HCT116 (cell line): ENCODE data around the gene DOCK1. TPM values are rescaled to one million over a fixed set of nuclear protein-coding genes. Genes with fewer than 3 reads are reported as not detected.

ENCODE experiments used
- ATAC-seq: fragments of 200-7000 bp; cut with Tn5 transposase; 2 replicates; pipeline ENCODE4 v1.9.1; 2020; ENCODE audit warnings: mild to moderate bottlenecking, moderate library complexity
- BruUV-seq: library from RNA; stranded (reverse); fragments of 400-500 nt; replicated peaks from 2 replicates; lab custom pipeline; 2021; lab: Mats Ljungman, UMichigan
- CTCF ChIA-PET: fragments of 300-600 bp; sonication (Branson Sonifier 250); formaldehyde crosslinking; loops from one replicate; lab custom pipeline; 2021; ENCODE audit warnings: antibody characterized with exemption; lab: Charles Lee
- POLR2A ChIA-PET: fragments of 300-600, 350-600 bp; sonication (Branson Sonifier 250); formaldehyde crosslinking; loops from one replicate; lab custom pipeline; 2021; ENCODE audit warnings: antibody characterized with exemption; lab: Charles Lee
- RAD21 ChIA-PET, 2 experiments: fragments of 300-600 bp; sonication (Branson Sonifier 250); formaldehyde crosslinking; loops; one replicate each; lab custom pipeline; 2023; ENCODE audit warnings: low total read pairs in 2 of 2; ENCODE audit not compliant: uncharacterized antibody in 2 of 2, unreplicated experiment in 2 of 2, low non-redundant PET in 1 of 2; lab: Charles Lee
- DNase-seq: peaks from one replicate; pipeline ENCODE4 v3.0.0-alpha.2; 2010; ENCODE audit warnings: low read depth, low spot score
- H2AFZ ChIP-seq: fragments of 200-600 bp; shearing (Covaris generic), sonication (generic); 2 replicates; pipeline ENCODE4 v1.6.1; 2017; ENCODE audit warnings: low read depth, mixed run types, mixed read lengths, antibody characterized with exemption, low read length; ENCODE audit not compliant: poor library complexity, severe bottlenecking
- H3K27ac ChIP-seq: 2 replicates; pipeline ENCODE4 v1.5.1; 2012; ENCODE audit warnings: low read depth, low read length
- H3K27me3 ChIP-seq: fragments of 200-600 bp; sonication (generic); 2 replicates; pipeline ENCODE4 v1.6.1; 2016; ENCODE audit warnings: mixed run types, low read length, mixed read lengths; ENCODE audit not compliant: insufficient read depth
- H3K36me3 ChIP-seq, 2 experiments: fragments of 200-500 bp in 1 of 2; fragments of 200-600 bp in 1 of 2; sonication (Bioruptor generic) in 1 of 2; sonication (generic) in 1 of 2; 2 replicates each; pipeline versions ENCODE4 v1.5.1 to v1.6.1; 2014 to 2016; ENCODE audit warnings: low read length in 2 of 2, inconsistent platforms in 1 of 2, mixed read lengths in 1 of 2, mixed run types in 1 of 2; ENCODE audit not compliant: insufficient read depth in 2 of 2, control insufficient read depth in 1 of 2
- H3K4me1 ChIP-seq, 2 experiments: fragments of 200-600 bp in 1 of 2; sonication (generic) in 1 of 2; 2 replicates each; pipeline versions ENCODE4 v1.5.1 to v1.6.1; 2012 to 2017; ENCODE audit warnings: low read length in 2 of 2, inconsistent platforms in 1 of 2, mild to moderate bottlenecking in 1 of 2, mixed read lengths in 1 of 2, mixed run types in 1 of 2, moderate library complexity in 1 of 2; ENCODE audit not compliant: insufficient read depth in 2 of 2, control insufficient read depth in 1 of 2
- H3K4me2 ChIP-seq: fragments of 200-600 bp; sonication (generic); 2 replicates; pipeline ENCODE4 v1.6.1; 2017; ENCODE audit warnings: mixed run types, low read length, mixed read lengths
- H3K4me3 ChIP-seq, 2 experiments: fragments of 200-600 bp in 1 of 2; sonication (generic) in 1 of 2; replicated peaks in 1 of 2; 2 replicates each; pipeline ENCODE4 v1.5.1; 2011 to 2016; ENCODE audit warnings: low read length in 2 of 2, control low read depth in 1 of 2, low read depth in 1 of 2, mild to moderate bottlenecking in 1 of 2, mixed read lengths in 1 of 2, mixed run types in 1 of 2
- H3K79me2 ChIP-seq: fragments of 200-600 bp; sonication (generic); 2 replicates; pipeline ENCODE4 v1.6.1; 2017; ENCODE audit warnings: mild to moderate bottlenecking, mixed run types, low read length, moderate library complexity, mixed read lengths; ENCODE audit not compliant: insufficient read depth
- H3K9ac ChIP-seq: fragments of 200-600 bp; sonication (generic); 2 replicates; pipeline ENCODE4 v1.6.1; 2016; ENCODE audit warnings: low read length, mixed read lengths
- H3K9me2 ChIP-seq: fragments of 200-600 bp; sonication (generic), shearing (Covaris generic); 2 replicates; pipeline ENCODE4 v1.6.1; 2017; ENCODE audit warnings: mixed run types, mild to moderate bottlenecking, moderate library complexity; ENCODE audit not compliant: insufficient read depth
- H3K9me3 ChIP-seq, 2 experiments: fragments of 200-500 bp in 1 of 2; fragments of 200-600 bp in 1 of 2; sonication (Bioruptor generic) in 1 of 2; sonication (generic) in 1 of 2; 2 replicates each; pipeline ENCODE4 v1.6.1; 2014 to 2017; ENCODE audit warnings: low read length in 2 of 2, mixed read lengths in 2 of 2, inconsistent platforms in 1 of 2, low read depth in 1 of 2, mild to moderate bottlenecking in 1 of 2, mixed run types in 1 of 2, moderate library complexity in 1 of 2; ENCODE audit not compliant: control insufficient read depth in 1 of 2, insufficient read depth in 1 of 2
- H4K20me1 ChIP-seq: fragments of 200-600 bp; sonication (generic), shearing (Covaris generic); 2 replicates; pipeline ENCODE4 v1.6.1; 2017; ENCODE audit warnings: mixed run types, mild to moderate bottlenecking, moderate library complexity; ENCODE audit not compliant: insufficient read depth
- CBX3 ChIP-seq: IDR thresholded peaks from 2 replicates; pipeline ENCODE4 v1.6.1; 2012; ENCODE audit warnings: low read depth
- CEBPB ChIP-seq: IDR thresholded peaks from 2 replicates; pipeline ENCODE4 v1.6.1; 2012; ENCODE audit warnings: low read depth
- EGR1 ChIP-seq: IDR thresholded peaks from 2 replicates; pipeline ENCODE4 v1.6.1; 2012; ENCODE audit warnings: low read depth
- EZH2 ChIP-seq: fragments of 200-600 bp; sonication (generic); IDR thresholded peaks from 2 replicates; pipeline ENCODE4 v1.6.1; 2017; ENCODE audit warnings: antibody characterized with exemption, mixed run types
- FOSL1 ChIP-seq: IDR thresholded peaks from 2 replicates; pipeline ENCODE4 v1.6.1; 2012; ENCODE audit warnings: low read depth
- JUND ChIP-seq: IDR thresholded peaks from 2 replicates; pipeline ENCODE4 v1.6.1; 2012
- RAD21 ChIP-seq: IDR thresholded peaks from 2 replicates; pipeline ENCODE4 v1.6.1; 2012; ENCODE audit warnings: low read depth, mild to moderate bottlenecking
- SP1 ChIP-seq: IDR thresholded peaks from 2 replicates; pipeline ENCODE4 v1.6.1; 2012; ENCODE audit warnings: low read depth
- SRF ChIP-seq: IDR thresholded peaks from 2 replicates; pipeline ENCODE4 v1.6.1; 2012; ENCODE audit warnings: low read depth
- ZNF274 ChIP-seq: fragments of 200-500 bp; sonication (Bioruptor generic); IDR thresholded peaks from 2 replicates; pipeline ENCODE4 v1.6.1; 2014; ENCODE audit warnings: mild to moderate bottlenecking, low read depth, low read length, inconsistent platforms
- intact Hi-C: fragments of 100-400 bp; cut with micrococcal nuclease; formaldehyde crosslinking; loops from 2 replicates; pipeline ENCODE4 v1.10.0; 2022
- total RNA-seq: library from RNA; stranded (reverse); gene quantifications from one replicate; pipeline ENCODE4 v1.2.1, GENCODE V29; 2021; ENCODE audit not compliant: unreplicated experiment
- TF ChIP-seq, protein P1 (sequence below): IDR thresholded peaks from 2 replicates; pipeline ENCODE4 v1.6.1; 2012
- TF ChIP-seq, protein P2 (sequence below): IDR thresholded peaks from 2 replicates; pipeline ENCODE4 v1.6.1; 2012; ENCODE audit warnings: low read depth
- TF ChIP-seq, protein P3 (sequence below), 3 experiments: fragments of 200-600 bp in 1 of 3; sonication (generic) in 1 of 3; IDR thresholded peaks in 2 of 3; conservative IDR thresholded peaks in 1 of 3; 2 replicates each; pipeline ENCODE4 v1.5.1; 2012 to 2017; ENCODE audit warnings: low read depth in 2 of 3, low read length in 2 of 3, antibody characterized with exemption in 1 of 3, borderline replicate concordance in 1 of 3, control low read depth in 1 of 3, mild to moderate bottlenecking in 1 of 3, mixed read lengths in 1 of 3, mixed run types in 1 of 3, moderate library complexity in 1 of 3; ENCODE audit not compliant: insufficient read depth in 1 of 3
- TF ChIP-seq, protein P4 (sequence below): IDR thresholded peaks from 2 replicates; pipeline ENCODE4 v1.6.1; 2011; ENCODE audit warnings: mild to moderate bottlenecking, low read length, moderate library complexity; ENCODE audit not compliant: insufficient replicate concordance; ENCODE audit errors: extremely low read depth
- TF ChIP-seq, protein P5 (sequence below): IDR thresholded peaks from 2 replicates; pipeline ENCODE4 v1.6.1; 2012

The DOCK1 gene
- total RNA-seq, 1 experiment from 2014 or later = 46.5 TPM

DNA sequence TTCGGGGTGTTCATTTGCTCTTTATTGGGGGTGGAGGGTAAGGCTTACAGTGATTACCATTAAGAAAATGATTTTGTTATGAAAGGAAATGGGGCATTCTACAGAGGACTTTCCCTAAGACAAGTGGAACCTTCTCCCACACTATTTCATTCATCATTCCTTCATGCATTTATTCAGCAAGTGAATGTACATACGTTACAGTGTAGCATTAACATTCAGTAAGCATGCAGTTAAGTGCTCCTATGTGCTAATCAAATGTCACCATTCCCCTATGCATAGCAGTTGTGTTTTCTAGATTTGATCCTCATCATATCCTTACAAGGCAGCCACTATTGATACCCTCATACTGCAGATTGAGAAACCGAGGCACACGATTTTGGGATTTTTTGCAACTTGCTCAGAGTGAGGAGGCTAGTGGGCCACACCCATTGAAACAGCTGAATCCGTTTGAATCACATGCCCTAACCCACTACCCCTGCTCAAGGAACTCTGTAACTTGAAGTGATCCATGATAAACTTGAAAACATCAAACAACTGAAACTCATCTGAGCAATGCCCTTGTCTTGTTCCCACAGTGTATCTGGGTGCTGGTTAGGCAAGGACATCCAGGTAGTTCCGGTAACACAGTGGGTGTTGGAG is 274.5 kb downstream of the DOCK1 start:
- H3K36me3 ChIP-seq = no peaks in the 10 kb centered on the region
- ChIA-PET CTCF (no interaction called here), RAD21 (no interaction called here)
- H3K4me1 ChIP-seq = no peaks in the 10 kb centered on the region
- no peak overlapping the region for H3K4me2 ChIP-seq
- H3K9me2 ChIP-seq = no peaks in the 10 kb centered on the region
- no peaks in the 10 kb centered on the region for H3K9me3 ChIP-seq
- H3K4me3 ChIP-seq = no peak overlapping the region
- intact Hi-C loops = no loop called here
- H3K27ac ChIP-seq = no peak overlapping the region
- H3K79me2 ChIP-seq = no peaks in the 10 kb centered on the region
- H2AFZ ChIP-seq = no peak overlapping the region
- H3K27me3 ChIP-seq = no peaks in the 10 kb centered on the region
- TF ChIP-seq, protein P1, sequence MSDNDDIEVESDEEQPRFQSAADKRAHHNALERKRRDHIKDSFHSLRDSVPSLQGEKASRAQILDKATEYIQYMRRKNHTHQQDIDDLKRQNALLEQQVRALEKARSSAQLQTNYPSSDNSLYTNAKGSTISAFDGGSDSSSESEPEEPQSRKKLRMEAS = no peak
- TF ChIP-seq EGR1 = no peak
- TF ChIP-seq JUND = no peak
- TF ChIP-seq FOSL1 = no peak
- TF ChIP-seq, protein P2, sequence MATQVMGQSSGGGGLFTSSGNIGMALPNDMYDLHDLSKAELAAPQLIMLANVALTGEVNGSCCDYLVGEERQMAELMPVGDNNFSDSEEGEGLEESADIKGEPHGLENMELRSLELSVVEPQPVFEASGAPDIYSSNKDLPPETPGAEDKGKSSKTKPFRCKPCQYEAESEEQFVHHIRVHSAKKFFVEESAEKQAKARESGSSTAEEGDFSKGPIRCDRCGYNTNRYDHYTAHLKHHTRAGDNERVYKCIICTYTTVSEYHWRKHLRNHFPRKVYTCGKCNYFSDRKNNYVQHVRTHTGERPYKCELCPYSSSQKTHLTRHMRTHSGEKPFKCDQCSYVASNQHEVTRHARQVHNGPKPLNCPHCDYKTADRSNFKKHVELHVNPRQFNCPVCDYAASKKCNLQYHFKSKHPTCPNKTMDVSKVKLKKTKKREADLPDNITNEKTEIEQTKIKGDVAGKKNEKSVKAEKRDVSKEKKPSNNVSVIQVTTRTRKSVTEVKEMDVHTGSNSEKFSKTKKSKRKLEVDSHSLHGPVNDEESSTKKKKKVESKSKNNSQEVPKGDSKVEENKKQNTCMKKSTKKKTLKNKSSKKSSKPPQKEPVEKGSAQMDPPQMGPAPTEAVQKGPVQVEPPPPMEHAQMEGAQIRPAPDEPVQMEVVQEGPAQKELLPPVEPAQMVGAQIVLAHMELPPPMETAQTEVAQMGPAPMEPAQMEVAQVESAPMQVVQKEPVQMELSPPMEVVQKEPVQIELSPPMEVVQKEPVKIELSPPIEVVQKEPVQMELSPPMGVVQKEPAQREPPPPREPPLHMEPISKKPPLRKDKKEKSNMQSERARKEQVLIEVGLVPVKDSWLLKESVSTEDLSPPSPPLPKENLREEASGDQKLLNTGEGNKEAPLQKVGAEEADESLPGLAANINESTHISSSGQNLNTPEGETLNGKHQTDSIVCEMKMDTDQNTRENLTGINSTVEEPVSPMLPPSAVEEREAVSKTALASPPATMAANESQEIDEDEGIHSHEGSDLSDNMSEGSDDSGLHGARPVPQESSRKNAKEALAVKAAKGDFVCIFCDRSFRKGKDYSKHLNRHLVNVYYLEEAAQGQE = no peak
- TF ChIP-seq, protein P3, sequence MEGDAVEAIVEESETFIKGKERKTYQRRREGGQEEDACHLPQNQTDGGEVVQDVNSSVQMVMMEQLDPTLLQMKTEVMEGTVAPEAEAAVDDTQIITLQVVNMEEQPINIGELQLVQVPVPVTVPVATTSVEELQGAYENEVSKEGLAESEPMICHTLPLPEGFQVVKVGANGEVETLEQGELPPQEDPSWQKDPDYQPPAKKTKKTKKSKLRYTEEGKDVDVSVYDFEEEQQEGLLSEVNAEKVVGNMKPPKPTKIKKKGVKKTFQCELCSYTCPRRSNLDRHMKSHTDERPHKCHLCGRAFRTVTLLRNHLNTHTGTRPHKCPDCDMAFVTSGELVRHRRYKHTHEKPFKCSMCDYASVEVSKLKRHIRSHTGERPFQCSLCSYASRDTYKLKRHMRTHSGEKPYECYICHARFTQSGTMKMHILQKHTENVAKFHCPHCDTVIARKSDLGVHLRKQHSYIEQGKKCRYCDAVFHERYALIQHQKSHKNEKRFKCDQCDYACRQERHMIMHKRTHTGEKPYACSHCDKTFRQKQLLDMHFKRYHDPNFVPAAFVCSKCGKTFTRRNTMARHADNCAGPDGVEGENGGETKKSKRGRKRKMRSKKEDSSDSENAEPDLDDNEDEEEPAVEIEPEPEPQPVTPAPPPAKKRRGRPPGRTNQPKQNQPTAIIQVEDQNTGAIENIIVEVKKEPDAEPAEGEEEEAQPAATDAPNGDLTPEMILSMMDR (IDR thresholded peaks at IDR 0.05 in 2 of 3, conservative IDR thresholded peaks at IDR 0.05 in 1 of 3; ENCODE audit: borderline replicate concordance in 1 of 3, insufficient read depth in 1 of 3, low read depth in 2 of 3, low read length in 2 of 3) = no peak
- TF ChIP-seq CEBPB = no peak
- no peak for TF ChIP-seq SRF
- TF ChIP-seq SP1 = no peak
- no peak for TF ChIP-seq EZH2
- TF ChIP-seq, protein P4, sequence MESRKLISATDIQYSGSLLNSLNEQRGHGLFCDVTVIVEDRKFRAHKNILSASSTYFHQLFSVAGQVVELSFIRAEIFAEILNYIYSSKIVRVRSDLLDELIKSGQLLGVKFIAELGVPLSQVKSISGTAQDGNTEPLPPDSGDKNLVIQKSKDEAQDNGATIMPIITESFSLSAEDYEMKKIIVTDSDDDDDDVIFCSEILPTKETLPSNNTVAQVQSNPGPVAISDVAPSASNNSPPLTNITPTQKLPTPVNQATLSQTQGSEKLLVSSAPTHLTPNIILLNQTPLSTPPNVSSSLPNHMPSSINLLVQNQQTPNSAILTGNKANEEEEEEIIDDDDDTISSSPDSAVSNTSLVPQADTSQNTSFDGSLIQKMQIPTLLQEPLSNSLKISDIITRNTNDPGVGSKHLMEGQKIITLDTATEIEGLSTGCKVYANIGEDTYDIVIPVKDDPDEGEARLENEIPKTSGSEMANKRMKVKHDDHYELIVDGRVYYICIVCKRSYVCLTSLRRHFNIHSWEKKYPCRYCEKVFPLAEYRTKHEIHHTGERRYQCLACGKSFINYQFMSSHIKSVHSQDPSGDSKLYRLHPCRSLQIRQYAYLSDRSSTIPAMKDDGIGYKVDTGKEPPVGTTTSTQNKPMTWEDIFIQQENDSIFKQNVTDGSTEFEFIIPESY = no peak
- no peak for TF ChIP-seq CBX3
- no peak for TF ChIP-seq RAD21
- TF ChIP-seq, protein P5, sequence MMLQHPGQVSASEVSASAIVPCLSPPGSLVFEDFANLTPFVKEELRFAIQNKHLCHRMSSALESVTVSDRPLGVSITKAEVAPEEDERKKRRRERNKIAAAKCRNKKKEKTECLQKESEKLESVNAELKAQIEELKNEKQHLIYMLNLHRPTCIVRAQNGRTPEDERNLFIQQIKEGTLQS = no peak
- no peak for TF ChIP-seq ZNF274
- TF ChIP-seq, all 23 proteins: peak for 0
- ATAC-seq = no peak
- no peak for DNase-seq
- no TSS peak for BruUV-seq
- Histone ChIP-seq H3K9ac (no peak overlapping the region), H4K20me1 (no peaks in the 10 kb centered on the region)
- POLR2A ChIA-PET = no interaction called here
